Endothelial cell (in vitro differentiated cells): Measurements from ENCODE around the gene ACTL6B. TPM values are rescaled to one million over a fixed set of nuclear protein-coding genes. Genes with fewer than 3 reads are reported as not detected.

Experiments used
- DNase-seq: peaks from one replicate; pipeline ENCODE4 v3.0.0; 2021; ENCODE audit warnings: low spot score
- H3K27ac Mint-ChIP-seq: one replicate; pipeline ENCODE4 v1.8.0; 2021; ENCODE audit warnings: mixed read lengths, inconsistent platforms; ENCODE audit not compliant: unreplicated experiment
- H3K27me3 Mint-ChIP-seq: one replicate; pipeline ENCODE4 v1.8.0; 2021; ENCODE audit warnings: mild to moderate bottlenecking, moderate library complexity, mixed read lengths, inconsistent platforms; ENCODE audit not compliant: unreplicated experiment
- H3K36me3 Mint-ChIP-seq: one replicate; pipeline ENCODE4 v1.8.0; 2021; ENCODE audit warnings: mild to moderate bottlenecking, low read depth, mixed read lengths, inconsistent platforms; ENCODE audit not compliant: unreplicated experiment
- H3K4me1 Mint-ChIP-seq: one replicate; pipeline ENCODE4 v1.8.0; 2021; ENCODE audit warnings: mild to moderate bottlenecking, mixed read lengths, inconsistent platforms; ENCODE audit not compliant: unreplicated experiment
- H3K4me3 Mint-ChIP-seq: one replicate; pipeline ENCODE4 v1.8.0; 2021; ENCODE audit warnings: mild to moderate bottlenecking, mixed read lengths, inconsistent platforms; ENCODE audit not compliant: unreplicated experiment
- H3K9me3 Mint-ChIP-seq: one replicate; pipeline ENCODE4 v1.8.0; 2021; ENCODE audit warnings: mixed read lengths, inconsistent platforms; ENCODE audit not compliant: unreplicated experiment
- CTCF ChIP-seq: fragments of 200-600 bp; sonication (generic); IDR thresholded peaks from one replicate; pipeline ENCODE4 v1.5.0; 2021; ENCODE audit warnings: antibody characterized with exemption; ENCODE audit not compliant: unreplicated experiment
- total RNA-seq: library from RNA; stranded (reverse); fragmentation: NEBNext Ultra II Directional; extraction: Animal tissue kit (Norgen Biotek cat#: 25700); gene quantifications from one replicate; pipeline ENCODE4 v1.2.1, GENCODE V29; 2021; ENCODE audit not compliant: unreplicated experiment

ACTL6B gene
- total RNA-seq, 1 donor from 2014 or later, result not detected

DNA sequence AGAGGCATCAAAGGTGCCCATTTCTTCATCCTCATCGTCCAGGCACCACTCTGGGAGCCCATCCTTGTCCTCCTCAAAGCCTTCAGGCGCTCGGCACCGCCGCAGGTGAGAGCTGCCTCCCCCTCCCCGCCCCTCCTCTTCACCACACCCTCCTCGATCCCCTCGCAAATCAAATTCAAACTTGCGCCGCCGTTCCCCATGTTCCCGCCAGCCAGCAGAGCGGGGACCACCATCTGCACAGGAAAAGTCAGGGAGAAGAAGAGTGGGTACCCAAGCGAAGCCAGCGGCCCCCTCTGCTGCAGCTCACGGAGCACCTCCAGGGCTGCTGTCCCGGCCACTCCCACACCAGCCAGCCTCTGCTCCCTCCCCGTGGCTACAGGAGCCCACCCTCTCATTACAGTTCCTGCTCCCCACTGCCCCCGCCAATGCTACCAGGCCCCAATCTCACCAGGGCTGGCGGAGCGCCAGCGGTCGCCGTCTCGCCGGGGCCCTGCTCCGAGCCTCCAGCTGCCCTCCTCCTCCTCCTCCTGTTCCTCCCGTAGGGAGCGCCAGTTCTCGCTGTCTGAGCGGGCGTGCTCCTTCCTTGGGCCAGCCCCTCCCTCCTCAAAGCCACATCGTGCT lies 30.1 kb upstream of the ACTL6B start:
- no peaks in the 10 kb centered on the region for H3K9me3 Mint-ChIP-seq
- no peak overlapping the region for H3K27ac Mint-ChIP-seq
- peaks cover 15% of the 10 kb centered on the region for H3K36me3 Mint-ChIP-seq
- H3K27me3 Mint-ChIP-seq, result peaks cover 6% of the 10 kb centered on the region
- no peak for DNase-seq
- no peak overlapping the region for H3K4me3 Mint-ChIP-seq
- H3K4me1 Mint-ChIP-seq, result no peaks in the 10 kb centered on the region
- no peak for TF ChIP-seq CTCF

DNA sequence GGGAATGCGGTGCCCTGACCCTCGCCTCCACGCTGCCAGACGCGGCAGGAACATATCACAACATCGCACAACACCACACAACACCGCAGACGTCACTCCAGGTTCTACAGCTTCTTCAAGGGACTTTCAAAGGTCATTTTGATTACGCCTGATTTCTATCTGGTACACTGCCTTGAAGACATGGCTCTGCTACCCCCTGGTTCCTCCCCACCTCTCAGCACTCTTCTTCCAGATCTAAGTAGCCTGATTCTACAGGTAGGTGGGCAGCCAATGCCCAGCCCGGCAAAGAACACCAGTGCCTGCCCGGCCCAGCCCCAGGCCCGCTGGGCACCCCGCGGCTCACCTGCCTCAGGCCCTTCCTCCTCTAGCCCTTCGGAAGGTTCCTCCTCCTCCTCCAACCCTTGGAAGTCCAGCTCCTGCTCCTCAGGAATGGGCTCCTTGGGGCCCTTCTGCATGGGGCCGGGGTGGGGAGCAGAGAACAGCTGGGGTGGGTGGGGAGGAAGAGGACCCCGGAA lies 29.4 kb upstream of the ACTL6B start:
- H3K27ac Mint-ChIP-seq, result no peak overlapping the region
- peaks cover 6% of the 10 kb centered on the region for H3K27me3 Mint-ChIP-seq
- H3K4me1 Mint-ChIP-seq, result no peaks in the 10 kb centered on the region
- H3K4me3 Mint-ChIP-seq, result no peak overlapping the region
- no peak for TF ChIP-seq CTCF
- H3K36me3 Mint-ChIP-seq, result peaks cover 15% of the 10 kb centered on the region
- no peak for DNase-seq
- H3K9me3 Mint-ChIP-seq, result no peaks in the 10 kb centered on the region

DNA sequence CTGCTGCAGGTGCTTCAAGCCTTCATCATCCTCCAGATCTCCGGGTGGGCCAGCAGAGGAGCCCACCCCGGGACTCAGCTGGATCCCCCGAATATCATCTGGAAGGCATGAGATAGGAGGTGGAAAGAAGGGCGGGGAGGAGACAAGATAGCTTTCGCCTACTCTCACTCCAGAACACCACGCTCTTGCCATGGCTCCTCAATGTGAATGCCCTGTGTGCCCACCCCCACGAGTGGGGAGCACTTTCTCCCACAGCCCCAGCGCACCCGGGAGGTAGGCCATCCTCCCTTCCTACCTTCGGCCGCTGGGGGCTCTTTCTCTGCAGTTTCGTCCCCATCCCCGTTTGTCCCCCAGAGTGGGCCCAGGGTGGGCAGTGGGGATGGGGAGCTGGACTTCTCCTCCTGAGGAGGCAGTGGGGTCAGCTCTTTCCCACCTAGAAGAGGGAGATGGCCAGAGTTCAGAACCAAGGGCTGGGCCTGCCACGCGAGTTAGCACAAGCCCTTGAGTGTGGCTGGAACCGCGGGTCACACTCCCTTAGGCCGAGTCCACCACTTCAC lies 28.9 kb upstream of the ACTL6B start:
- Mint-ChIP-seq H3K27ac (no peak overlapping the region), H3K4me3 (no peak overlapping the region), H3K27me3 (peaks cover 6% of the 10 kb centered on the region), H3K4me1 (no peaks in the 10 kb centered on the region), H3K36me3 (peaks cover 19% of the 10 kb centered on the region), H3K9me3 (no peaks in the 10 kb centered on the region)
- no peak for TF ChIP-seq CTCF
- DNase-seq, result no peak

- H3K36me3 Mint-ChIP-seq, result peaks cover 21% of the 10 kb centered on the region
- H3K4me1 Mint-ChIP-seq, result no peaks in the 10 kb centered on the region
- H3K27me3 Mint-ChIP-seq, result peaks cover 8% of the 10 kb centered on the region
- no peak for TF ChIP-seq CTCF
- DNase-seq, result no peak
- no peak overlapping the region for H3K4me3 Mint-ChIP-seq
- H3K9me3 Mint-ChIP-seq, result no peaks in the 10 kb centered on the region
- no peak overlapping the region for H3K27ac Mint-ChIP-seq
These were observed 28.3 kb upstream of the ACTL6B start for GRCh38 chr7:100684534-100685042.
